ENCODE results near the gene GNAL.

The GNAL gene

DNA sequence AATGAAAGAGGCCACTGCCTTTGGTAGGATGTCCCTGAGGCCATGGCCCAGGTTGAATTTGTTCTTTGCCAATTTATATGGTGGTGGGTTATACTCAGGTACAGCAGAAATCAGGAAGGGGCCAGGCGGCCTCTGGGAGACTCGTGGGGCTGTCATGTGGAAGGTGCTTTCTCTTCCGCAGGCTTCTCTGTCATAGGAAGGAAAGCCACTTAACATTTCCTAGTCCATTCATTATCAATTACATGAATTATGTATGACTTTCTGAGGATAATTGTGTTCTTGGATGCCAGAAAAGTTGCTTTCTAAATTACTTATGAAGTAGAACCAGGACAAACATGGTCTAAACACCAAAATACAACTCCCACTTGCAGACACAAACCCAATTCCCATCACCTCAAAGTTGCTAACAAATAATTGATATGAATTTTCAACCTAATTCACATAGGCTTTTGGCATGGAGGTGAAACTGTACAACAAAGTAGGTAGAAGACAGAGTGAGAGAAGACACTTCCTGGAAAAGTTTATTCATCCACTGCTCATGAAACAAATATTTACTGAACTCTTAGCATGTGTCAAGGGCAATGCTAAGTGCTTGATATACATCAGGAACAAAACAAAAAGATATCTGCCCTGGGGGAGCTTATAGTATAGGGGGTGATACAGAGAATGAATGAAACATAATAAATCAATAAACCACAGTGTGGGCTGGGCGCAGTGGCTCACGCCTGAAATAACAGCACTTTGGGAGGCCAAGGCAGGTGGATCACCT lies 111.7 kb downstream of the GNAL start:
- FAIRE-seq: no peak

DNA sequence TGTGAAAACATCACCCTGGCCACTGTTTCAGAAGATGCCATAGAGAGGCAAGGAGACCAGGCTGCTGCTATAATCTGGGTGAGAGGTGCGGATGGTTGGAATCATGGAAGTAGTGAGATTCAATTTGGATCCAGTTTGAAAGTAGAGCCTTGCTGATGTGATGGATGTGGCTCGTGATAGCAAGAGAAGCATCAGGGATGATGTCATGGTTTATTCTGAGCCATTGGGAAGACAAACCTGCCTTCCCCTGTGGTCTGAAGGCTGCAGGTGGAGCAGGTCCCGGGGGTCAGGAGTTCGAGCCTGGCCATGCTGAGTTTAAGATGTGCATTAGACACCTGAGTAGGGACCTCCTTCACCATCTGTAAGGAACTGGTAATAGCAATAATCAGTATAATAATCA lies 112.5 kb downstream of the GNAL start:
- no peak for DNase-seq (ENCODE audit: extremely low spot score, insufficient read length, low read depth)
- FAIRE-seq: no peak

More for the DNA sequence above, 111.7 kb downstream of the GNAL start:
- DNase-seq (ENCODE audit: extremely low spot score, insufficient read length, low read depth): no peak

DNA sequence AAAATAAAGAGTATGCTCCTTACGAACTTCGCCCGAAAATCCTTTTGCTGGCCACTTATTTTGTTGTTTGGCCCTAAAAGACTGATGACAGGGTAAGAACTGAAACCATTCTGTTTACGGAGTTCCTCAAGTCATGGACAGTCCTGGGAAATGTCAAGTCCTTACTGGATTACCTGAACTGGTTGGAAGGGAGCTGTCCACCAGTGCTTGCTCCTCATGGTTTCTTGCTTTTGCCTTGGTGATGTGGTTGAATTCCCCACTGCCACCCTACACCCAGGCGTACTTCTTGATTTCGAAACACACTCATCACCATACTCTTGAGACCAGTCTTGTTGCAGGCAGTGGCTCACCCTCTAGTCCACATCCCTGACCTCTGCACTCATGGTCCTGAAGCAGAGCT lies 113.1 kb downstream of the GNAL start:
- FAIRE-seq (no peak), DNase-seq (ENCODE audit: extremely low spot score, insufficient read length, low read depth) (no peak)

DNA sequence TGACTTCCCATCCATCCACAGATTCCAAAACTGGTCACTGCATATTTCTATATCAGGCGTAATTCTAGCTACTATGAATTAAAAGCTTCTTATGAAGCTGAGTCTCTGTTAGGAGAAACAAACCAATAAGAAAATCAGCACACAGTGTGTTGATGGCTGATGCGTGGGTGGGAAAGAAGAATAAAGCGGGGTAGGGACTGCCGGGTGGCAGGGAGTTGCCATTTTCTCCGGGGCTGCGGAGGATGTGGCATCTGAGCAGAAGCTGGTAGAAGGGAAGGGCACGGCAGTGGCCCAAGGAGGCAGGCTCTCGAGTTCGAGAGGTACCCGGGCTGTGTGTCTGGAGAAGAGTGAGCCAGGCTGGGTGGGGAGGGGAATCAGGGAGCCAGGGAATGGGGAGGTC lies 113.5 kb downstream of the GNAL start:
- DNase-seq (ENCODE audit: extremely low spot score, insufficient read length, low read depth) (no peak), FAIRE-seq (no peak)

DNA sequence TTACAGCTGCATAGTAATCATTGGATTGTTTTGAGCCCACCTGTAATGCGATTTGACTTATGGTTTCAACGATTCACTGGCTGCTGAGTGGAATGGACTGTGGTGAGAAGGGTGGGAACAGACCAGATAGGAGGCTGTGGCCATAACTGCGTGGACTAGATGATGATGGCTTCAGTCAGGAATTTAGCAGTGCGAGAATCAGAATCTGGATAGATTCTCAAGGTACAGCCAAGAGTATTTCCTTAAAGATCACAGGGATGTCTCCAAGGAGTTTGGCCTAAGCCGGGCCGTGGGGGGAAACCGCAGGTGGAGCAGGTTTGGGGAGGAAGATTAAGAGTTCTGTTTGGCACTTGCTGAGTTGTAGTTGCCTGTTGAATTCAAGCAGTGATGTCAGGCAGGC lies 118.2 kb downstream of the GNAL start:
- FAIRE-seq (no peak), DNase-seq (ENCODE audit: extremely low spot score, insufficient read length, low read depth) (no peak)

DNA sequence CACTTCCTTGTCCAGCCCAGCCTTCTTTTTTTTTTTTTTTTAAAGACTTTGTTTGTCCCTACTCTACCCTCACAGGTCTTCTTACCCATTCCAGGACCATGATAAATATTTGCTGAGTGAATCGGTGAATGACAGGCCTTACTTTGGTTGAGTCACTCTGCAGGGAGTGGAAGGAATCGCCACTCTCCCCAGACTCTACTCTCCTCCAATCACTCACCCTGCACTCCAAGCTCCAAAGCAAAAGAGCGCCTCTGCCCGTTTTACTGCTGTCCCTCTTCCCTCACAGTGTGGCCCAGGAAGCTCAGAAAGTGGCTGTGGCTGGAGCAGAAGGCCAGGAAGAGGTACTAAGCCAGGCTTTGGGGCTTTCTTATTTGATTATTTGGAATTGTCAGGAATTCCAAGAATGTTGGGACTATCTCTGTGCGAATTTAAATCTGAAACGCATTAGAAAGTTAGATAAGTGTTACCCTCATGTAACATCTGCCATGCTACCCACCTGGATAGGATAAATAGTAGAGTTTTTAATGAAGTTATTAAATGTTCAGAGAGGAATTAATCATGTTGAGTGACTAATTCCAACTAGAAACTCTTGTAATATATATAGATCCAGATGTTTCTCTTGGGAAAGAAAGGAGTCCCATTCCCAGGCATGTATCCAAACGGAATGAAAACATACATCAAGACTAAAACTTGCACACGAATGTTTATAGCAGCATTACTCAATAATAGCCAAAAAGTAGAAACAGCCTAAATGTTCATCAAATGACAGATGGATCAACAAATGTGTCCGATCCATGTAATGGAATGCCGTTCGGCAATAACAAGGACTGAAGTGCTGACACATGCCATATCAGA lies 119.2 kb downstream of the GNAL start:
- DNase-seq (ENCODE audit: extremely low spot score, insufficient read length, low read depth): no peak
- no peak for FAIRE-seq

DNA sequence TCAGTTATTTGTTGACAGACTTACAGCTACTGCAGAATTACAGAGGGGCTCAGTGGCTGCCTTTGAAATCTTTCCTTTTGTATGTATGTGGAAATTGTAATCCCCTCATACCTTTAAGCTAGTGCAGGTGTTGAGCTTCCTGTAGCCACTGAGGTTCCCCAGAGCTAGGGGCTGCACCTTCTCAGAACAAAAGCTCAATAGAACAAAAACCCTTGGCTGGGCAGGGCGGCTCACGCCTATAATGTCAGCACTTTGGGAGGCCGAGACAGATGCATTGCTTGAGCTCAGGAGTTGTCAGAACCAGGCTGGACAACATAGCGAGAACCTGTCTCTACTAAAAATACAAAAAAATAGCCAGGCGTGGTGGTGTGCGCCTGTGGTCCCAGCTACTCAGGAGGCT lies 120.8 kb downstream of the GNAL start:
- DNase-seq (ENCODE audit: extremely low spot score, insufficient read length, low read depth) (no peak), FAIRE-seq (no peak)

DNA sequence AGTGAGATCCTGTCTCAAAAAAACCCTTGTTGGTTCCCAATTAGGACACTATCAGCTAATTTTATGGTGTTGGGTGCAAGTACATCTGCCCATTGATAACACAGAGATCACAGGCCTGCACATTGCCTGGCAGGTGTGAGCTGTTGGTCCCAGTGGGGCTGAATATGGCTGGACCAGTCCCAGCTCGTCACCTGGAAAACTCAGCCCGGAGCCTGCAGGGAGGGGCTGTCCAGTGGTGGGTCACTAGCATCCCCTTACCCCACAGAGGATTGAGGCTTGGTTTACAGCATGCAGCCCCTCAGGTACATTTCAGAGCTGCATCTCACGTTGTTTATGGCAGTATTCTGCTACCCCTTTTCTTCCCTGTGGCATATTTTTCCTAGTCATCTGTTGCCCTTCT lies 121.3 kb downstream of the GNAL start:
- no peak for FAIRE-seq
- no peak for DNase-seq (ENCODE audit: extremely low spot score, insufficient read length, low read depth)

DNA sequence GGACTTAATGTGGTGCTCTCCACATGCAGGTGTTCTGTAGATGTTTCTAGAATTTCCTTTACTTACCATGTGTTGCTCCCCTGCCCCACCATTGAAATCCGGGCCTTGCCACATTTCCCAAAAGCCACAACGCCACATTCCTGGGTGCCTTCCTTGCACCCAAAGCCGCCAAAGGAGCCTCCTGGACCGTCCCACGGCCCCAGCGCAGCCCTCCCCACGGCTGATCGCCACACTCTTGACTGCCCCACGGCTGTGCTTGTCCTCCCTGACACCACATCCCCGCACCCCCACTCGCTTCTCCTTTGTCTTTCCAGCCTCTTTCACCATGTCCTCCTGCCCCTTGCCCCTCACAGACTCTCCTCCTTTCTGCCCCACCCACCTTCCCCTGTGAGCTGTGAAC lies 121.9 kb downstream of the GNAL start:
- FAIRE-seq (no peak), DNase-seq (ENCODE audit: extremely low spot score, insufficient read length, low read depth) (no peak)

DNA sequence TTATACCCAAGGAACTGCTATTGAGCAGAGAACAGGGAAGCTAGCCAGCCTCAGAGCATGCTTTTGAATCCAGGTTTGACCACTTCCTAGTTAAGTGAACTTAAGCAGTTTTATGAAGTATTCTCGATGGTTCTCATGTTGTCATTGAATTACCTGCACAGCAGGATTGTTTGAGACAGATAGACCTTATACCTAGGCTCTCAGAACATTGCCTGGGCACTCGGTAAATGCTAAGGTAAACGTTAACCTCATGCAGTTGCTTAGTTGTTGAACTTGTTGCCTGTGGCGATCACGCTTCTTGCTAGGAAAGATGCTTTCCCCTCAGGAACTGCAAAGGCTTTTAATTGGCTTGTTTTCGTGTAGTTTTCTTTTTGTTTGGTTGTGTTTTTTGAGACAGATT lies 128.2 kb downstream of the GNAL start:
- FAIRE-seq (no peak), DNase-seq (ENCODE audit: extremely low spot score, insufficient read length, low read depth) (no peak)

DNA sequence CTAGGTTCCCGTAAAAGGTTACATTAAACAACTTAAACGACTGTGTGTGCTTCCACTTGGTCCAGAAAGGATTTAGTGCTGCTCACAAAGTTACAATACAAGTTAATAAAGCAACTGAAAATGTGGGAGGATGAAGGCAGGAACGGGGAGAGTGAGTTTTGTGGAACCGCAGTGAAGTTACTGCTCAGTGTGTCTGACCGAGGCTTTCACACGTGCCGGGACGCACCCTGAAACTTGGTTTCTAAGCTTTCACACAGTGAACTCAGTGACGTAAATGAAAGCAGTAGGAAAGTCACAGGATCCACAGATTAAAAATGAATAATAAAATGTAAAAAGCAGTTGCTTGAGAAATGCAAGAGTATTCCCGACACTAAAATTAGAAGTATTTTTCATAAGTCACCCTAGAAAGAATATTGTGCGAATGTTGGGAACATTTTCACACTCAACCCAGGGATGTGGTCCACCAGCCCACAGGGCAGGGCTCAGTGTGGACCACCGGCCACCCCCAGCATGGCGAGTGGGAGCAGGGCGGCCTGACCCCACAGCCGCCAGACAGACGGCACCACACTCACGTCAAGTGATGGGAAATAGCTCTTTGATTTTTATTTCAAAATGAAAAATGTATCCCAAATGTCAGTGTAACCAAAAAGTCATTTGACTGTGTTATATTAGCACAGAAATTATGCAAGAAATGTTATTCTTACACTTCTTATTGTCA lies 129.6 kb downstream of the GNAL start:
- FAIRE-seq (no peak), DNase-seq (ENCODE audit: extremely low spot score, insufficient read length, low read depth) (no peak)

DNA sequence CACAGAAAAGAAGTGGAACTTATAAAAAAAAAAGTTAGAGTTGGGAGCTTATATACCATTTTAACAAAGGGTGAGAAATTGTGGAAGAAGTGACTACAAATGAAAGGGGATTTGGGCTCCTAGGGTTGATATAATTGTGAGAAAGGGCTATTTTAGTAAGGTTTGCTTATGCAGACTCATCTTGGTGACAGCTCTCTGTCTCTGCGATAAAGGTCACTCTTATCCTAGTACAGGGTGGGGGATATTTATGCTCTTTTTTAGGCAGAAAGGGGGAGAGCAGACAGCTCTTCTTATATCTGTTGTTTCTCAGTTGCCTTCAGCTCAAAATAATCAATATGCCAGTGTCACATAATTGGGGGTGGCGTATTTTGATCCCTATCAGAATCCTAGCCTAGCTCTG lies 130.9 kb downstream of the GNAL start:
- FAIRE-seq (no peak), DNase-seq (ENCODE audit: extremely low spot score, insufficient read length, low read depth) (no peak)

DNA sequence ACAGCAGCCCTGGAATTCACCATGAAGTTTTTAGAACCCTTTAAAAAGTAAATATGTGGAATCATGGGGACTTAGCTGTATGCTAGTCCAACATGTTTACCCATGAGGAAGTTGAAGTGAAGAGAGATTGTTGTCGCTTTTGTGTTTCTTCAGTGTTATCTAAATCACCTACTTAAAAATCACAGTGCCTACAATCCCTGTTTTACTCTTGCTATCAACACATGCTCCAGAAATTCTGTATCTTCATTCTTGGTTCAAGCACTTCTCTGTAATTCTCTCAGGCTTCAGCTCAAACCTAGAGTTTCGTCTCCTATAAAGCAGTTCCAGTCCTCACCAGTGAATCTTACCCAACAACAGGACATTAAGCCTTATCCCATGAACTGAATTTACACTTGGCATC lies 131.6 kb downstream of the GNAL start:
- DNase-seq (ENCODE audit: extremely low spot score, insufficient read length, low read depth) (no peak), FAIRE-seq (no peak)

DNA sequence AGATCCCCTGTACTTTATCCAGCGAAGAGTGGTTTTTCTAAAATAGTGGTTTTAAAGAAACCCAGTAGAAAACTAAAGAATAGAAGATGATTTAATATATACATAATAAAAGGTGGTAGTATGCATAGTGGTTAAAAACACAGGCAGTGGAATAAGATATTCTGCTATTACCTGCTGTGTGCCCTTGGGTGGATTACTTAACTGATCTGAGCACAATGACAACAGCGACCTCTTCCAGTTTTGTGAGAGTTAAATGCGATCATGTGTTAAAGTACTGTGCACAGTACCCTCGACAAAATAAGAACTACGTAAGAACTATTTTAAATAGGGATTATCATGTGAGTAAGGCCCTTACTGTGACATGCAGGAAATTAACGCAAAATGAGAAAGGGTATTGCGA lies 132.1 kb downstream of the GNAL start:
- FAIRE-seq: no peak
- DNase-seq (ENCODE audit: extremely low spot score, insufficient read length, low read depth): no peak

DNA sequence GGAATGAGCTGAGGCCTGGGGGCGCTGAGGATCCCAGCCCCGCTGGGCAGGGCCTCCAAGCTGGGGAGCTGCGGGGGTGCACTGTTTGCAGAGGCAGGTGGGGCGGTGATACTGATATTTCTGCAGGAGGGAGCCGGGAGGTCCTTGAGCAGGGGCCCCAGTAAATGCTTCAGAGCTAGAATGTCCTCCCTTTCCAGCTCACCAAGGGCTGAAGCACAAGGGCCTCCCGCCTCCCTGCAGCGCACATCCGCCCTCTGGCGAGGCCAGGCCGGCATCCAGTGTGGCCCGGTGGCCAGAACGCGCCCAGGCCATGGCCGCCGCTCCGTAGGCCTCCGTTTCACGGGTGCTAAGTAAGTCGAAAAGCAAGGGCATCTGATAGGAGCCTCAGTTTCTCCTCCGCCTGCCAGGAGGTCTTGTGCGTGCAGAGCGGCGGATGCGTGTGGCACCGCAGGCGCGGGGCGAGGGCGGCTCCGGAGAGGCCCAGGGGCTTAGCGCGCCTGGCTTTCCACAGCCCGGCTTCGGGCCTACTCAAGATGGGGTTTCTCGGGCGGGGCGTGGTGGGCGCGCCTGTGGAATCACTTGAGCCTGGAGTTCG lies 132.7 kb downstream of the GNAL start:
- DNase-seq (ENCODE audit: extremely low spot score, insufficient read length, low read depth): no peak

DNA sequence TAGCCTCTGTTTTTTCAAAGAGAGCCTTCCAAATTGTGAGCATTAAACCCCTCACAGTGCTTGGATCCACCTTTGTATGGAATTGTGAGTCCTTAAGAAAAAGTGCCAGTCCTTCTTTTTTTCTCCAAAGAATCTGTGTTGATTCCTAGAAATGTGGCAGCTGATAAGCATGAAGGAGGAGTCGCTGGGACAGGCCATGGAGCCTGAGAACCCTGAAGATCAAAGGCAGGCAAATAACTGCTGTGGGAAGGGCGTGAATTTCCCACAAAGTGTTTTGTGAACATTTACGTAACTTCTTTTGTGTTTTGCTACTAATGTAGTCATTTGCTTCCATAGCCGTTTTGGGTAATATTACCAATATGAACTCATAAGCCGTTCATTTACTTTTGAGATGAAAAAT lies 134.5 kb downstream of the GNAL start:
- DNase-seq (ENCODE audit: extremely low spot score, insufficient read length, low read depth): no peak
- FAIRE-seq: no peak

More for the DNA sequence above, 132.7 kb downstream of the GNAL start:
- FAIRE-seq: no peak

DNA sequence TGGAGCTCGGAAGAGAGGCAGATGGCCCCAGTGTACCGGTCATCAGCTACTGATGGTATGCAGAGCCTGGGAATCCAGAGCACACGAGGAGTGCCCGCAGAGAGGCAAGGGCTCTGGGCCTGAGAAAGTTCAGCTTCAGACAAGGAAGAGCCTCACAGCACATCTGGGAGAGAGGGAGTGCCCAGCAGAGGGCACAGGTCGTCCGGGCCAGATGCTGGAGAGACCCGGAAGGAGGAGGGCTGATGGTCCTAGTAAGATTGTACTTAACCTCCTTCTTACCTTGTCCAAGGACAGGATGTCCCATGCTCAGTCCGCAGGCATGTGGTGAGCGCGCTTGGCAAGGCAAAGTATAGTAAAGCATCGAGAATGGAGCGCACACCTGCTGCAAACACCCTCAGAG lies 137.8 kb downstream of the GNAL start:
- no peak for DNase-seq (ENCODE audit: extremely low spot score, insufficient read length, low read depth)
- no peak for FAIRE-seq

DNA sequence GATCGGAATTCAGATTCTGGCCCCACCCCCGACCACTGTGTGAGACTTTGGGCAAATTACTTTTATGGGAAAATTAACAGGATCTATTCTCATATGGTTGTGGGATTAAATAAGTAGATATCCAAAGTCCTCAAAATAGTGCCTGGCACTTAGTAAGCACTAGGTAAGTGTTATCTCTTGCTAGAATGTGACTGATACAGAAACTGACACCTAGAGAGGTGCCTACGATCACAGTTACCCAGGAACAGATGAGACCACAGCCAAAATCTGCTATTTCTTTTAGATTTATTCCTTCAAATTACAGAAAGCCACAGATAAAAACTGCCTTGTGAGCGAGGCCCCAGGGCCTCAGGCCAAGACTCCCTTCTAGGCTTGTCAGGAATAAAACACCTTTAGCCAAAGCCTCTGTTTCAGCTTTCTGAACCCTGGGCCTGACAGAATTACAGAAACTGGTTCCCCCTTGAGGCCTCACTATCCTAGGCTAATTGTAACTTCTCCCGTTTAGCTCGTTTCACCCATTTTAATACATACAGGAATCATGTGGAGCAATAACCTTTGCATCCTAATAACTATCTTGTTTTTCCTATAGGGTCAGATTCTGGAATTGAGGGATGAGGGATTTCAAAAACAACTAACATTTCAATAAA lies 139.8 kb downstream of the GNAL start:
- FAIRE-seq: no peak
- DNase-seq (ENCODE audit: extremely low spot score, insufficient read length, low read depth): no peak

DNA sequence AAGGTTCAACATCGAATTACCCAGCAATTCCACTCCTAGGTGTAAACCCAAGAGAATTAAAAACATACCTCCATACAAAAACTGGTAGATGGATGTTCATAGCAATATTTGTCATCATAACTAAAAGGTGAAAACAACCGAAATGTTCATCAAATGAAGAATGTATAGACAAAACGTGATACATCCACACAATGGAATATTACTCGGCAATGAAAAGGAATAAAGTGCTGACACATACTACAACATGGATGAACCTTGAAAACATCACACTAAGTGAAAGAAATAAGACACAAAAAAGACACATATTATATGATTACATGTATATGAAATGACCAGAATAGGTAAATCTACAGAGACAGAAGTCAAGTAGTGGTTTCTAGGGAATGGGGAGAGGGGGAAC lies 141.5 kb downstream of the GNAL start:
- no peak for FAIRE-seq

DNA sequence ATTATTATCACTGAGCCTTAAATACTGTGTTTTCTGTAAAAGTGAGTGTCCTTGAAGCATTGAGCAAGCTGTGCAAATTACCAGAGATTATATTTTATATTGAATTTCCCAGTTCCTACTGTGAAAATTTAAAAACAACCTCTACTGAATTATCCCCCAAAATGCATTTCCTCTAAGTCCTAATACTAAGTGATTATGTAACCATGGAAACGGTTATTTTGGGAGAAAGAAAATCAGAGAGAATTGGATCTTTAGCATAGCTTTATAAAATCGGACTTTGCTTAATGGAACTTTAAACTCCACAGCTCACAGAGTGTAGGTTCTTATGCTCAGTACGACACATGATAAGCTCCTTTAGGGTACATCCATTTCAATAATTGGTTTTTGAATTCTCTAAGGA lies 142.9 kb downstream of the GNAL start:
- FAIRE-seq (no peak), DNase-seq (ENCODE audit: extremely low spot score, insufficient read length, low read depth) (no peak)

More for the DNA sequence above, 141.5 kb downstream of the GNAL start:
- no peak for DNase-seq (ENCODE audit: extremely low spot score, insufficient read length, low read depth)

Data from GM18507 (cell line).